CD4-positive, alpha-beta T cell treated with Interleukin-17A for 1 hour (primary cell): ENCODE results near the gene CBL.
A peak's percentile ranks its signal among the peaks of the same experiment; 100 is the strongest.

Experiments used
- DNase-seq: peaks from one replicate; pipeline ENCODE4 v3.0.0-alpha.2; 2020

Gene CBL

DNA sequence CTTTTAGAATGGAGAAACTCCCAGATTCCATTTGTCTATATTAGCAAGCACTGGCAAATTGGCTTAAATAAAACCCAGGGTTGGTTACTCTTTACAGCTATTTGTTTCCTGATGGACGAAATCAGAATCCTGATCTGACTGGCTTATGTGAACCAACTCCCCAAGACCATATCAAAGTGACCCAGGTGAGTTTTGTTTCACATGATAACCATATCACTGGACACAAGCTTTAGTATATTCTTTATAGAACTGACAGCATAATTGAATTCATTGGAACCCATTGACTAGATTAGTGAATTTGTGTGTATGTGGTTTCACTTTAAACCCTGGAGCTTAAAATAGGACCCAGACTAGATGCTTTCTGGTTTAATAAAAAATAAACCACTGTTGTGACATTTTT lies 71.5 kb downstream of the CBL start:
- no peak for DNase-seq

DNA sequence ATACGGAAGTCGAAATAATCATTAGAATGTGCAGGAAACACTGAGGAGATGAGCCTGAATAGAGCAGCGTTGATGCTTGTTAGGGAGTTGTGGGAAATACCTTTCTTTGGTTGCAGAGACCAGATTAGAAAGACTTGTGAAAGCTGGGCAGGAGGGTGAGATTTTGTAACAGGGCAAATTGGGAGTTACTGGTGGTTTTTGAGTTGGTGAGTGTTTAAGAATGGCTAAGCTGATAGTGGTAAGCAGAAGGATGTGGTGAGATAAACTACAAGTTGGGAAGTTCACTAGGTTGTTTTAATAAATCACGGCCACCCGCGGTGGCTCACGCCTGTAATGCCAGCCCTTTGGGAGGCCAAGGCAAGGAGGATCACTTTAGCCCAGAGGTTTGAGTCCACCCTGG lies 76.4 kb downstream of the CBL start:
- no peak for DNase-seq

DNA sequence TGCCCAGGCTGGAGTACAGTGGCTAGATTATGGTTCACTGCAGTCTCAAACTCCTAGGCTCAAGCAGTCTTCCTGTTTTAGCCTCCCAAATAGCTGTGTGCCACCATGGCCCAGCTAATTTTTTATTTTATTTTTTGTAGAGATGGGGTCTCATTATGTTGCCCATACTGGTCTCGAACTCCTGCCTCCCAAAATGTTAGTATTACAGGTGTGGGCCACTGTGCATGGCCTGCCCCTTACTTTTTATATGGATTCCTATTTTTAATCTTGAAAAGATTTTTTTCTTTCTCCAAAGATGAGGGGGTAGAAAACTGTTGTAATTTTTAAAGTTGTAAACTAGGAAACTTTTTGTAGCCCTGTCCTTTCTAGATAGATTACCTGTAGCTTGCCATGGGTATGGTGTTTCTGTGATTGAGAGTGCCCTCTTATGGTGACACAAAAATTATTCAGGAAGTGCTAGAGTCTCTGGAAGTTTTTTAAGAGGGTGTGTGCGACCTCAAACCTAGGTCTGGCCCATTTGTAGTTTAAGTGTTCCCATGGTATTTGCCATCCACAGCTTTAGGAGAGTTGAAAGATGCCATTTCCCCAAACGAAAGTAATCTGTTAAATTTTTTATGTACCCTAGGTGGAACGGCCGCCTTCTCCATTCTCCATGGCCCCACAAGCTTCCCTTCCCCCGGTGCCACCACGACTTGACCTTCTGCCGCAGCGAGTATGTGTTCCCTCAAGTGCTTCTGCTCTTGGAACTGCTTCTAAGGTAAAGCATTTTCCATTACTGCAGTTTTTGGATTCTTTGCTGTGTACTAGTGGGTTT lies 78.4 kb downstream of the CBL start:
- peak; percentile 78 for DNase-seq

DNA sequence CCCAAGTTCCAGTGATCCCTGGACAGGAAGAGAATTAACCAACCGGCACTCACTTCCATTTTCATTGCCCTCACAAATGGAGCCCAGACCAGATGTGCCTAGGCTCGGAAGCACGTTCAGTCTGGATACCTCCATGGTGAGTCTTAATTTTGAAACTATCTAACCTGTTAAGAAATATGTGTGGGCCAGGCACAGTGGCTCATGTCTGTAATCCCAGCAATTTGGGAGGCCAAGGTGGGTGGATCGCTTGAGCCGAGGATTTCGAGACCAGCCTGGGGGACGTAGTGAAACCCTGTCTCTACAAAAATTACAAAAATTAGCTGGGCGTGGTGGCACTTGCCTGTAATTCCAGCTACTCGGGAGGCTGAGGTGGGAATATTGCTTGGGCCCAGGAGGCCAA lies 79.3 kb downstream of the CBL start:
- no peak for DNase-seq

DNA sequence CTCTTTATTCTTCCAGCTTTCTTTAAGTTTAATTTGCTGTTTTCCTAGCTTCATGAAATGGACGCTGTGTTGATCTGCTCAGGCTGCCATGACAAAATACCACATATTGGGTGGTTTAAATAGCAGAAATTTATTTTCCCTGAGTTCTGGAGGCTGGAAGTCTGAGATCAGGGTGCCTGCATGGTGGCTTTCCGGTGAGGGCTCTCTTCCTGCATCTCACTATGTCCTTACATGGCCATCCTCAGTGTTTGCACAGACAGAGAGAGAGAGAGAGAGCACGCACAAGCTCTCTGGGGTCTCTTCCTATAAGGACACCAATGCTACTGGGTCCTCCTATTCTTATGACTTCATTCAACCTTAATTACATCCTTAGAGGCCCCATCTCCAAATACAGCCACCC lies 82.1 kb downstream of the CBL start:
- no peak for DNase-seq

DNA sequence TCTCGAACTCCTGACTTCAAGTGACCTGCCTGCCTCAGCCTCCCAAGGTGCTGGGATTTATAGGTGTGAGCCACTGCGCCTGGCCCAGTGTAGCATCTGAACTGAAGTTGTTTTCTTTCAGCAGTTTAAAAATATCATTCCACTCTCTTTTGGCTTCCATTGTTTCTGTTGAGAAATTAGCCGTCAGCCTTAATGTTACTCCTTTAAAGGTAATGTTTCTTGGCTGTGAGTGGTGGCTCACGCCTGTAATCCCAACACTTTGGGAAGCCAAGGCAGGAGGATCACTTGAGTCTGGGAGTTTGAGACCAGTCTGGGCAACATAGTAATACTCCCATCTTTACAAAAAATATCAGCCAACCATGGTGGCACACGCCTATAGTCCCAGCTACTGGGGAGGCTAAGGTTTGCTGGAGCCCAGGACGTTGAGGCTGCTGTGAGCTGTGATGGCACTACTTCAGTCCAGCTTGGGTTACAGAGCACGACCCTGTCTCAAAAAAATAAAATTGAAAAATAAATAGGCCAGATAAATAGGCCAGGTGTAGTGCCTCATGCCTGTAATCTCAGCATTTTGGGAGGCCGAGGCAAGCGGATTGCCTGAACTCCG lies 84.9 kb downstream of the CBL start:
- DNase-seq: no peak

DNA sequence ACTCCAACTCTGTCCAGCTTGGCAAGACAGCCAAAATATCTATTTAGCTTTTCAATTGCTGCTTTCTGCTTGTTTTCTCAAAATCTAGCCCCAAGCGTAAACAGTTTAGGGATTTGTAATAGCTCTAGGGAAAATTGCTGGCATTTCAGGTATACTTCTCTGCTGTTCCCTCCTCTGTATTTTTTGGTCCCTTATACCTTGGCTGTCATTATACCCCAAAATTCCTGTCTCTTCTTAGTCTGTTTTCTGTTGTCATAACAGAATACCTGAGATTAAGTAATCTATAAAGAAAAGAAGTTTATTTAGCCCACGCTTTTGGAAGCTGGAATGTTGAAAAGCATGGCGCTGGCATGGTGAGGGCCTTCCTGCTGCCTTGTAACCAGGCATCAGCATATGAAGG lies 87.3 kb downstream of the CBL start:
- no peak for DNase-seq

DNA sequence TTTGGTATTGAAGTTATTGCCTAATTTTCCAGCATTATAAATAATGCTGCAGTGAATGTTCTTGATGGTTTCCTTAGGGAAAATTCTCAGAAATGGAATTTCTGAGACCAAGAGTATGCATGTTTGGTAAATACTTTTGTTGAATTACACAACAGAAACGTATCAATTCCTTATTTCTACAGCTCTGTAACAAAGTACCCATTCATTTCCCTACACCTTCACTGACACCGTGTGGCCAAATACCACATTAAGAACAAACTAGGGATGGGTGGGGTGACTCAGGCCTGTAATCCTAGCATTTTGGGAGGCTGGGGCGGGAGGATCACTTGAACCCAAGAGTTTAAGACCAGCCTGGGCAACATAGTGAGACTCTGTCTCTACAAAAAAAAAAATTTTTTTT lies 89.0 kb downstream of the CBL start:
- no peak for DNase-seq

DNA sequence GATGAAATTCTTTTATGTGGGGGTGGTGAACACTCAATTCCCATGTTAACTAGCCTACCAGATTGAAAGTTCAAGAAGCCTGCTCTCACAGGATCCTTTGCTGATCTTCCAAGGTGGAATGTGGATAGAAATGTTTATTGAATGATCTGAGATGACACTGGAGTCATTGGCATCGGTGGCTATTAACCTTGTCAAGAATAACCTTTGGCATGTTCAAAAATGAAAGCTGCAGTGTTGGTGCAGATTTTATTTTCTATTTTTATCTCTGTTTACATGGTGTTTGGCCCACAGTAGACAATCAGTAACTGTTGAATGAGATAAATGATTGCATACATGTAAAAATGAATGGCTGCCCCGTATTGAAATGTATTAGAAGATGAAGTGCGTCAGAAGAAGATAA lies 91.8 kb downstream of the CBL start:
- DNase-seq: no peak

DNA sequence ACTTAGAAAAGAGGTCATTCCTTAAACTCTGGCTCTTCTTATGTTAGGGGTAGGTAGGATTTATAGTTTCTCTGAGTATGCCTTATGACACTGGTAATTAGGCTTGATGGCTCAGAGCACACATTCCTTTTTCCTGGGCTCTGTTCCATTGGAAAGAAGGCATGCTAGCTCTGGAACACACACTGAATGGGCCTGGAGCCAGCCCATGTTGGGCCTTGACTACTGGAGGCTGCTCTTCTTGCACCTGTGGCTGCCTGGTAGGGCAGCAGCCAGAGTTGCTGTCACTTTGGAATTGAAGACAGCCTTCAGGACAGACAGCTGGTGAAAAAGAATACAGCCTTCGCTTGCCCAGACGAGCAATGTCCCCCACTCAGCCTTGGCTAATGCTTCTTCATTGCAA lies 92.6 kb downstream of the CBL start:
- DNase-seq: no peak

DNA sequence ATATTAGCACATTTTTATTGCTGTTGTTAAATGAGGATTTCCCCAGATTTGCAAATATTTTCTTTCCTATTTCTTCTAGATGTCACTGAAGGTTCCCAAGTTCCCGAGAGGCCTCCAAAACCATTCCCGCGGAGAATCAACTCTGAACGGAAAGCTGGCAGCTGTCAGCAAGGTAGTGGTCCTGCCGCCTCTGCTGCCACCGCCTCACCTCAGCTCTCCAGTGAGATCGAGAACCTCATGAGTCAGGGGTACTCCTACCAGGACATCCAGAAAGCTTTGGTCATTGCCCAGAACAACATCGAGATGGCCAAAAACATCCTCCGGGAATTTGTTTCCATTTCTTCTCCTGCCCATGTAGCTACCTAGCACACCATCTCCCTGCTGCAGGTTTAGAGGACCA lies 93.3 kb downstream of the CBL start:
- no peak for DNase-seq

DNA sequence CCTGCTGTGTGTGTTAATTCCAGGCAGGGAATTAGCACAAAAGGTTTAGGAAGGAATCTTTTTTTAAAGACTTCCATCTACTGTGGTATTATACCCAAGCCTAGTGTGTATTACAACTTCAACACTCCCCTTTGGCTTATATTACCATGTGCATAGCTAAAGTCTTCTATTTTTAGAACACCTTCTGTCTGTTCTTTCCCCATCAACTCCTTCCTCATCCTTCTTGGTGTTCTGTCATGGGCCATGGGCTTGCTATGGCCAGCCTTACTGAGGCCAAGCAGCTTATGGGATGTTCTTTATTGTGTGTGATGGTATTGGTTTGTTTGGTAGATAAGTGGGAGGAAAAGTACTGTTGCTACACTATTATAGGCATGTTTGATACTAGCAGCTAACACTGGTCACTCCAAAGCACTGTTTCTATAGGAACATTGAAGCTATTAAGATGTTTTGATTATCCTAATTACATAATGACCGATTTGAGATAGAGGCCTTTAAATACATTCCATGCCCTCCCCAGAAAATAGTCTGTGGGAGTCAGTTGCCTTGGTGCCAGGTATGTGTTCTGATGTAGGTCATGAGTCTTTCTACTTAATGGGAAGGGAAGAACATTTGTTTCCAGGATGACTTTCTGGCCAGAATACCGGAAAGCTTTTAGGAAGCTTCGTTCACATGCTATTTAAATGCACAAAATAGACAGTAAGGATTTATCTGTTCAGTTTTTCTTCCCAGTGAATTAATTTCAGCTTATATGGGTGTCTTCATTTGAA lies 94.2 kb downstream of the CBL start:
- DNase-seq: no peak

DNA sequence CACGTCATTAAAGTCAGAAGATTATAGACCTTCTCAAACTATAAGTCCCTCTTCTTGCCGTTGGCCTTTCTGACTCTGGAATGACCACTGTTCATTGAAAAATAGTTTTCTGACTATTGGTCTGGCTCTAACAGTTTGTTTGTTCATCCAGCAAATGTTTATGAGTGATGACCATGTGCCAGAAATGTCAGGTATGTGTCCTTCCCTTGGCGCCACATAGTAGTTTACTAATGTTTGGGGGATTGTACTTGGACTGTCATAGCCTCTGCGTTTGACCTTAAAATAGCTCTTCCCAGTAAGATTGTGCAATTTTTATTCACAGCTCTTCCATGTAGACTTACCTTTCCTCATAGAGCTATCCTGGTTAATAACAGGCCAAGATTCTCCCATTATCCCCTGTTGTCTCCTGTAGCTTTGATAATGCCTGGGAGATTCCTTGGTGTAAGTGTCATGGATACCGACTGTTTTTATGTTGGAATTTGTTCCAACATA lies 97.1 kb downstream of the CBL start:
- no peak for DNase-seq

DNA sequence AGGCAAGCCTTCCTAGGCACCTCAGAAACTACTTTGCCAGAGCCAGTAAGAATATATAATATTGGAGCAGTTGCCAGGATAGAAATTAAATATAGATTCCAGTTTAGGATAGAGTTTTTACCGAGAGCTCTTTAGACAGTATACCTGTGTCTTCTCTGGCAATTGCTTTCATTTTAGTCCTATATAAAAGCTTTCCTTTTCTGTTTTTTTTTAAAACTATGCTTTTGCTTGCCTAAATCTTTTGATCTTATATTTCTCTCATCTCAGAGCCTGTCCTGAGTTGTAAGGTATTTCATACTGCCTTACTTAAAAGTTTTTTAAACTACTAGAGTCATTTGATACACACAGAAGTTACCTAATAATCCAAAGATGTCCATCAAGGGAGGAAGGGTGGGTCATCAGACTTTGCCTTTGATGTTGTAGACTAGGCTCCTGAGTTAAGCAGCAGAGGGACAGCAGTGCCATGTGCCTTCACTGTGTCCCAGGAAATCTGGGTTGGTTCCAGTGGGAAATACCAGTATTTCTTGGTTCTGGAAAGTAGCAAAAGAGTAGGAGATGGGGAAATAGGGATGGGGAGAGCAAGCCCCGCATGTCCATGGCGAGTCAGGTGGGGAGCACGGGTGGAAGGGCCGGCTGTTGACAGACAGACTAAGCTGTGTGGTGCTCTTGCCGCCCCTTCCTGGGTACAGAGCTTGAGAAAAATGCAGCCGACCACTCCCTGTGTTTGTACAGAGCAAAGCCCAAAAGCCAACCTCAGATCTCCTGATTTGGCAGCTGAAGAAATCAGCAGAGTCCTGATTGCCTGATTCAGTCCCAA lies 99.6 kb downstream of the CBL start:
- DNase-seq: no peak

DNA sequence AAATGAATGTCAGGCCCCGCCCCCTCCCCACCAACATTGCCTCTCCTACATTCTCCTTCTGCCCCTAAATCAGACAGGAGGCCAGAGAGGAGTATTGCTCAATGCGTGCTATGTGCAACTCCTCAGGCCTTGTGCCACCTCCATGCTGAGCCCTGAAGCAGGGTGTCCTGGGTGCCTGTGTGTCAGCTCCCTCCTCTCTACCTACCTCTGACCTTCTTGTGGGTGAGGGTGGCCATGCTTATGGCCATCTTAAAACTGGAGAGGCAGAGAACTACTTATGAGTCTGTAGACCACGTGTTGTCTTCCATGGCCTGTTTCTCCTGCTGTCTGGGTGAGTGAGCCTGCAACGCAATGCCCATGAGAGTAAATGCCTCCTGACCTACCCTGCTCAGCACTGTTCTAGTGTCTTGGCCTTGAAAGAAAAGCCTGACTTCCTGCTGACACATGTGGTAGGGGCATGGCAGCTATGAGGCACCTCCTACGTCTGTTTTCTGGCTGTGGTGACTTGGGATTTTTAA lies 100.3 kb downstream of the CBL start:
- peak; percentile 28 for DNase-seq

DNA sequence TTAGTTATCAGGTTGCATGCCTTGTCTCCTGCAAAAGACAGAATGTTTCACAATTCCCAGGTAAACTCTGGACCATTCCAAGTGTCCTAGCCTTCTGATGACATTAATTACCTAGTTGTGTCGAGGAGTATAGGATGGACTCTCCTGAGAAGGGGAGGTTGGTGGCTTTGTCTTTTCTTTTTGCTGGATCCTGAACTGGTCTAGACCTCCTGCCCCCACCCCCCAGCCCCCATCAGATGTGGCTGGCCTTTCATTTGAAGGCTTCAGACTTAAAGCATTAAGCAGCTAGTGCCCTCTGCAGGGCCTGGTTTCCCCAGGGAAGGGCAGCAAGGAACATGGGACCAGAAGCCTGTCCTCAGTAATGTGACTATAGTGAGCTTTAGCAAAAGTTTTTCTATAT lies 101.1 kb downstream of the CBL start:
- no peak for DNase-seq

DNA sequence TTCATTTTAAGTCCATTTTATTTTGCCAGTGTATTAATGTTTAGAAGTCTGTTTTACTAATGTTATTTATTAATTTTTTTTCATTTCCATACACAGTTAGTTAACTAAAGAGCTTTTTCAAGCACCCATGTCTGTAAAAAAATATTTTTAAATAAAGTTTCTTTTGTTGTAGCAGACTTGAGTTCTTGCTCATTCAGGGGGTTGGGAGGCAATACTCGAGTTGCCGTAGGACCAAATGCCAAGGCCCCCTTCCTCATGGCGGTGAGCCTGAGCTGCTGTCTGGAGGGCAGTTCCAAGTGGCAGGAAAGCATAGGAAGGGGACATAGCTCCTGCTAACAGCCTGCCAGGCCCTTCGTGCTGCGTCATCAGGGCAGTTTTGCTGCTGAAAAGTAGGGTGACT lies 101.8 kb downstream of the CBL start:
- no peak for DNase-seq

DNA sequence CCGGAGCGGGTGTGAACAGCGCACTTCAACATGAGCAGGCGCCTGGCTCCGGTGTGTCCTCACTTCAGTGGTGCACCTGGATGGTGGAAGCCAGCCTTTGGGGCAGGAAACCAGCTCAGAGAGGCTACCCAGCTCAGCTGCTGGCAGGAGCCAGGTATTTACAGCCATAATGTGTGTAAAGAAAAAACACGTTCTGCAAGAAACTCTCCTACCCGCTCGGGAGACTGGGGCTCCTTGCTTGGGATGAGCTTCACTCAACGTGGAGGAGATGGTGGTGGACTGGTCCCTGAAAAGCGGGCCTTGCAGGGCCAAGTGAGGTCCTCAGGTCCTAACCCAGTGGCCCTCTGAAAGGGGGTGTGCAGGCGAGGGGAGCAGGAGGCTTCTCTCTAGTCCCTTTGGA lies 103.3 kb downstream of the CBL start:
- no peak for DNase-seq

DNA sequence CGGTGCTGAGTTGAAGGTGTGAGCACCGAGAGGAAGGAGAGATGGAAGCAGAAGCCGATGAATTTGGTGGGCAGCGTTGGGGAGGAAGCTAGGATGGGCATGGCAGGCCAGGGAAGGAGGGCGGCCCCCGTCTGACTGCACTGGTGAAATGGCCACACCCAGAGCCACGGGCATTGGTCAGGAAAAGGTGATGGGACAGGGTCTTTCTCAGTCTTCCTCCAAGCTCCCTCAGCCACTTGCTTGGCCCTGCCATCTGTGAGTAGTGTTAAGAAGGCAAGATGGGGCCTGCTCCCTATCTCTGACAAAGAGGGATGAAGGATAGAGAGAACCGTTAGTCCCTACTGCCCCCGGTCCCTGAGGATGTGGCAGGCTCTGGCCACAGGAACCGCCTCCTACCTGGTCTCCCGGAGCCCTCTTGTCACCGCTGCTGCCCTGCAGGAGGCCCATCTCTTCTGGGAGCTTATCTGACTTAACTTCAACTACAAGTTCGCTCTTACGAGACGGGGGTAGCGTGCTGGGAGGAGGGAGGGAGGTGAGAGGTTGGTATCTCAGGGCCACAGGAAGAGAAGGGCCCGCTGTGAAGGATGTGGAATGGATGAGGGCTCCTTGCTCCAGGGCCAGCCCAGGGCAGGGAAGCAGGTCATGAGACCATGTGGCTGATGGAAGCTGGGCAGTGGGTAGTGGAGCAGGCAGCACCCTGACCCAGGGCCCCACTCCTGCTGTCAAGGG lies 104.0 kb downstream of the CBL start:
- DNase-seq: no peak

DNA sequence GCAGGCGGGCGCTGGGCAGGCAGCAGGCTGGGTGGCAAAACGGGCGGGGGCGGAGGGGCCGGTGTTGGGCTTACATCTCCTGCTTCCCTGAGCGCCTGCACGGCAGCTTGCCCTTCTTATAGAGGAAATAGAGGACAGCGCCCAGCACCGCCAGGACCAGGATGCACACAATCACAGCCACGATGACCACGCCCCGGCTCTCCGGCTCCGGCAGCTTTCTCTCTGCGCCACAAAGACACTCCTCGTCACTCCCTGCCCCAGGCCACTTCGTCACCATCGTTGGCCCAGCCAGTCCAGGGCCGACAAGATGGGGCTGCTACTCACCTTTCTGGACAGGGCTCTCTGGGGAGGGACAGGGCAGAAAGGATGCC lies 104.5 kb downstream of the CBL start:
- DNase-seq: no peak

DNA sequence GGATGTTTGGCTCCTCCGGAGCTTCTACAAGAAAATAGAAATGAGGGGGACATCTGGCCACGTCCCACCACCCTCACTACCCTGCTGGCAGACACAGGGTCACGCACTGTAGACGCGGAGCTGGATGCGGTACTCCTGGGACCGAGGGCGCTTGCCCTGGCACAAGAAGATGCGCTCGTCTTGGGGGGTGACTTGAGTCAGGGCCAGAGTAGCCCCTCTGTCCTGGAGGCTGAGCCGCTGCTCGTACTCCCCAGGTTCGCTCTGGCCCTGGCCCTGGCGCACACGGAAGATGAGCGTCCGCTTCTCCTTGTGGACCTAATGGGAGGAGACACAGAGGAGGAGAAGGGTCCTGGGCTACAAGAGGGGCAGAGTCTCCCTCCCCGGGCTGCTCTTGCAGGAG lies 108.6 kb downstream of the CBL start:
- DNase-seq: no peak
